Brain pericyte (primary cell): ENCODE data around the gene RIC8A.
A peak's percentile ranks its signal among the peaks of the same experiment; 100 is the strongest.
"Not testable (repeated sequence)": the region's sequence is repeated elsewhere in the genome, so short reads cannot be mapped to it uniquely, and the experiment has no call there.

ENCODE experiments used
- DNase-seq: peaks from one replicate; pipeline ENCODE4 v3.0.0-alpha.2; 2012; ENCODE audit warnings: low read depth, low spot score

The RIC8A gene

GRCh38 chr11:207208-207862 lies at the start of gene RIC8A, which contains the start of gene BET1L:
Gene RIC8A (plus strand): TSS chr11:207708. CDS start chr11:208855, 1,147 bp downstream.
Gene BET1L (minus strand): TSS chr11:207399. CDS start chr11:207321, 78 bp downstream.
- DNase-seq: peak; percentile 93

DNA sequence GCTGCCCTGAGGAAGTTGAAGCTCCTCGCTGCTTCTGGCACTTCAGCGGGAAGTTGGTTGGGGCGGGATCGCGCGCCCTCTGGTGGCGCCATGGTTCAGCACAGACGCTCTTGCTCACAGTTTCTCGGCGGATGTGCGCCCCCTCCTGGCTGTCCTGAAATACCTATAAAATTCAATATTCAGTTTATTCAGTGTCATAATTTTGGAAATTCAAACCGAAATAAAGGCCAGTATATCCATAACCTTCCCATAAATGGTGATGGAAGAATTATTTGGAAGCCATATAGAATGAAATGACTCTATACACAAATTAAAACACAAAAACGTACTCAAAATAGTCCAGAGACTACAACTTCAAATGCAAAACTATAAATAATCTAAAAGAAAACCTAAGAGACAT lies 27.3 kb upstream of the RIC8A start:
- not testable (repeated sequence) for DNase-seq

DNA sequence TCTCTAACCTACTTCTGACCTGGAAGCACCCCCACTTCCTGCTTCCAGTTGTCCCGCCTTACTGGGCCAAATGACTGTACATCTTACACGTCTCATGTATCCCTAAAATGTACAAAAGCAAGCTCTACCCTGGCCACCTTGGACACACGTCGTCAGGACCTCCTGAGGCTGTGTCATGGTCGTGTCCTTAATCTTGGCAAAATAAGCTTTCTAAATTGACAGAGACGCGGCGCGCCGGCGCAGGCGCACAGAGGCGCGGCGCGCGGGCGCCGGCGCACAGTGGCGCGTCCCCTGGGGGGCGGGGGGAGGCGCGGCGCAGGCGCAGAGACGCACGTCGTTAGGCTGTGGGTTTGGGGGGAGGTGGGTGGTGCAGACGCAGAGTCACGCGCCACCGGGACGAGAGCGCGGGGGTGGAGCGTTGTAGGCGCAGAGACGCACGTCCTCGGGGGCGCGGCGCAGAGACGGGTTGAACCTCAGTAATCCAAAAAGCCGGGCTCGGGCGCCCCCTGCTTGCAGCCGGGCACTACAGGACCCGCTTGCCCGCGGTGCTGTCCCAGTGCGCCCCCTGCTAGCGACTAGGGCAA lies 18.2 kb upstream of the RIC8A start:
- DNase-seq: not testable (repeated sequence)

- DNase-seq: not testable (repeated sequence)
Observed at GRCh38 chr11:189843-190311, 17.6 kb upstream of the RIC8A start.

- DNase-seq: not testable (repeated sequence)
Observed at GRCh38 chr11:190546-190945, 17.0 kb upstream of the RIC8A start.

DNA sequence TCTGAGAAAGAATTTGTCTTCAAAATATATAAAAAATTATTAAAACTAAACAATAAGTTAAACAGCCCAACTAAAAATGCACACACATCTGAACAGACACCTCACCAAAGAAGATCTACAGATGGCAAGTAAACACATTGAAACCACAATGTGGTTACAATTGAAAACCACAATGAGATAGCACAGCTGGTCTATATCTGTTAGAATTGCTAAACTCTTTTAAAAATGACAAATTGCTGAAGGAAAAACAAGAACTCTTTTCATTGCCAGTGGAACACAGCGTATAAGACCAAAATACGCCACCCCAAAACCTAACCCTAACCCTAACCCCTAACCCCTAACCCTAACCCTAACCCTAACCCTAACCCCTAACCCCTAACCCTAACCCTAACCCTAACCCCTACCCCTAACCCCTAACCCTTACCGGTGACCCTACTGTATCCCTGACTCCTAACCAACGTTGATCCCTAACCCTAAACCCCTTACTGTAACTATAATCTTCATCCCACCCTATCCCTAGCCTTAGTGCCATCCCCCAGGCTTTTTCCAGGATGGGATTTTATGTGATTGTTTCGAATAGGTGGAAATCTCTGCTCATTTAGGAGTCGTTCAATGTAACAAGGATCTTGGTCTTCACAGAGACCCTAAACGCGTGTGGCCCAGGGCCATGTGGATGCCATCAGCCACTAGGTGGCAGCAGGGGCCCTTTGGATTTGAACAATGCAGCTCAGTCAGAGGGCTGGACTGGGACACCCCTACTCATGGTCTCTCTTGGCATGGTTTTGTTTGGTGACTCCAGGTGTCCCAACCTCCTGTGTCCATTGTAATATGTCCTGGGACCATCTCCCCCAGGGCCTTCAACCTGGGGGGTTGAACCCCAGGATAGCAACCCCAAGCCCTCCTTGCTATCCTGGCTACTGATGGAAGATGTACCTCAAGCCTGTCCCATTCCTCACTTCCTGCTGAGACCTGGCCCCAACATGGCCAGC lies 15.7 kb upstream of the RIC8A start:
- DNase-seq: not testable (repeated sequence)

DNA sequence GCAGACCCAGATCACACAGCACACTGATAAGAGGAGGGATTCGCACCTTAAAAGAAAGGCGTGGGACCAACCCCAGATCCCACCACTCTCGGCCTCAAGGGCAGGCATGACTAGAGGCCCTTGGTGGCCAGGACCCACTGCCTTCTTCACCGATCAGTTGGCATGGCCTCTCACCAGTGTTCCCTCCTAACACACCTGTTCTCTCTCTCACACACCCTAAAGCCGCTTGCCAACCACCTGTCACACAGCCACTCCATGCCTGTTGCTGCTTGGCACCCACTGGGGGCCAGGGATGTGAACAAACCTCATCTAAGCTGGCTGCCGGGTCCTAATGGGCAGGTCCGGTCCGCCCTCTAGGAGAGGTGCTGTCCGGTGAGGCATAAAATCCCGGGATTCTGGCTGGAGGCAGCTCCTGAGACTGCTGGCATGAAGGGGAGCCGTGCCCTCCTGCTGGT lies 14.8 kb upstream of the RIC8A start, which contains the start of gene SCGB1C1:
TSS of gene SCGB1C1 (plus strand) at position 405 of the 455 bp plus-strand sequence. CDS start at position 427, 22 bp downstream.
- not testable (repeated sequence) for DNase-seq

GRCh38 chr11:193481-193880 lies 14.0 kb upstream of the RIC8A start:
- not testable (repeated sequence) for DNase-seq

GRCh38 chr11:196786-197731 lies 10.4 kb upstream of the RIC8A start:
- no peak for DNase-seq

DNA sequence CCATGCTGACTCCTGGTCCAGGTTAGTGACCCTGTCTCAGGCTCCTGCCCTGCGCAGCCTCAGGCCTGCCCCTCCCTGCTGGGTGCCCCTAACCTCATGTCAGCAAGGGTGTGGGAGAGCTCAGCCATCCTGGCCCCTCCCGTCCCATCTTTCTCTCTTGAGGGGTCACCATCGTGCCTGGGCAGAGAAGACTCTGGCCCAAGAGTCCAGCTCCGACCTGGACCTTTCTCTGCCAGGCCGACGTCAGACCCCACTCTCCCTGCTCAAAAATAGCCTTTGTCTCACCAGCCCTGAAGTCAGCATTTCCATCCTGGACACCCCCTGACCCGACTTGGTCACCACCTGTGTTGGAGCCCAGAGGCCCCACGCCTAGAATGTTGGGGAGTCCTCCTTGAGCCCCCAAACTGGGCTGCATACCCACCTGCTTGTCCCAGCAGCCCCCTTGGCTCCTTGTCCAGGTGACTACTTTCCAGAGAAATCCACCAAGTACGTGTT lies 9.7 kb upstream of the RIC8A start:
- no peak for DNase-seq

- DNase-seq: no peak
Observed at GRCh38 chr11:198236-198806, 9.2 kb upstream of the RIC8A start.

GRCh38 chr11:199004-199581 lies 8.4 kb upstream of the RIC8A start:
- no peak for DNase-seq

- DNase-seq: no peak
Observed at GRCh38 chr11:199782-200181, 7.7 kb upstream of the RIC8A start.

DNA sequence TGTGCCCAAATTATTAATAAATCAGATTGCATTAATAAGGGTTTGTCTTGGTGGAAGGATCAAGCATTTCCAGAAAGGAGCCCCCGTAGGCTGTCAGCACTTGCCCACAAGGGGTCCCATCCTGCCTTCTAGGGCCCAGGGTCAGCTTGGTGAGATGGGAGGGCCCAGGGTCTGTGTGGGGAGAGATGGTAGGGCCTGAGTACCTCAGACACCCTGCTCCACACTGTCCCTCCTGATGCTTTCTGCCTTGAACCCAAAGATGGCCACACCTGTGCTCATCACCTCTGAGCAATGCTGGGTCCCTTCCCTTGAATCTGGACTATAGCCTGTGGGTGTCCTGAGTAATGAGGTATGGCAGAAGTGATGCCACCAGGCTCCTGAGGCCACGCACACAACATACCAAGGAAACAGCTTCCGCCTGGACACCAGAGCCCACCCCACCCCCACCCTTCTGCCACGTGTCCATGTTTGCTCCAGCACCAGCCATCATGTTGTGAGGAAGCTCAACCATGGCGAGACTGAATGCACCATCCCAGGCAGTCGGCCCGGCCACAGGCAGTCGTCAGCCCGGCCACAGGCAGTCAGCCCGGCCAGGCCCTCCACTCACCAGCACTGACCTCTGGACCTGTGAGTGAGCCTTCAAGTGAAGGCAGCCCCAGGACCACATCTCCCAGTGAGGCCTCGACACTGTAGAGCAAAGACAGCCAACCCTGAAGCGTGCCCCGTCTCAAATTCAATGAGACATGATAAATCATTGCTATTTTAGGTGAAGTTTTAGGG lies 7.1 kb upstream of the RIC8A start:
- DNase-seq: no peak

DNA sequence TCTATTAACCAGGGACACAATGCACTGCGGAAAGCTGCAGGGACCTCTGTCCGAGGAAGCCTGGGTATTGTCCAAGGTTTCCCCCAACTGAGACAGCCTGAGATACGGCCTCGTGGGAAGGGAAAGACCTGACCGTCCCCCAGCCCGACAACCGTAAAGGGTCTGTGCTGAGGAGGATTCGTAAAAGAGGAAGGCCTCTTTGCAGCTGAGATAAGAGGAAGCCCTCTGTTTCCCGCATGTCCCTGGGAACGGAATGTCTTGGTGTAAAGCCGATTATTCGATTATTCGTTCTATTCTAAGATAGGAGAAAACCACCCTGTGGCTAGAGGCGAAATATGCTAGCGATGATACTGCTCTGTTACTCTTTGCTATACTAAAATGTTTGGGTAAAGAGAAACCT lies 5.5 kb upstream of the RIC8A start:
- DNase-seq: no peak

- no peak for DNase-seq
Observed at GRCh38 chr11:202490-202889, 5.0 kb upstream of the RIC8A start.

GRCh38 chr11:203056-203944 lies 4.2 kb upstream of the RIC8A start:
- no peak for DNase-seq
